ACC112 (cell line): ENCODE measurements around the gene NOXO1.

Source experiments
- H2AFZ ChIP-seq: fragments of 200-600 bp; sonication (generic); one replicate; pipeline ENCODE4 v1.6.0; 2017; ENCODE audit warnings: antibody characterized with exemption, low read length; ENCODE audit not compliant: unreplicated experiment
- H3K27ac ChIP-seq: fragments of 200-600 bp; sonication (generic); 2 replicates; pipeline ENCODE4 v1.5.1; 2014; ENCODE audit warnings: low read depth, mild to moderate bottlenecking, antibody characterized with exemption, low read length, moderate library complexity
- H3K27me3 ChIP-seq: fragments of 200-600 bp; sonication (generic); 2 replicates; pipeline ENCODE4 v1.6.1; 2014; ENCODE audit warnings: mild to moderate bottlenecking, antibody characterized with exemption, low read length, moderate library complexity, mixed read lengths; ENCODE audit not compliant: insufficient read depth
- H3K36me3 ChIP-seq: fragments of 200-600 bp; sonication (generic); 2 replicates; pipeline ENCODE4 v1.6.1; 2016; ENCODE audit warnings: mild to moderate bottlenecking, antibody characterized with exemption, low read length, moderate library complexity, mixed read lengths; ENCODE audit not compliant: insufficient read depth
- H3K4me1 ChIP-seq: fragments of 200-600 bp; sonication (generic); one replicate; pipeline ENCODE4 v1.6.1; 2016; ENCODE audit warnings: low read length, mixed read lengths; ENCODE audit not compliant: insufficient read depth, unreplicated experiment, control insufficient read depth
- H3K4me3 ChIP-seq: fragments of 200-600 bp; sonication (generic); 2 replicates; pipeline ENCODE4 v1.5.1; 2014; ENCODE audit warnings: mild to moderate bottlenecking, low read depth, low read length
- H3K79me2 ChIP-seq: fragments of 200-600 bp; sonication (generic); one replicate; pipeline ENCODE4 v1.6.0; 2016; ENCODE audit warnings: low read length; ENCODE audit not compliant: control insufficient read depth, unreplicated experiment, insufficient read depth

The NOXO1 gene

DNA sequence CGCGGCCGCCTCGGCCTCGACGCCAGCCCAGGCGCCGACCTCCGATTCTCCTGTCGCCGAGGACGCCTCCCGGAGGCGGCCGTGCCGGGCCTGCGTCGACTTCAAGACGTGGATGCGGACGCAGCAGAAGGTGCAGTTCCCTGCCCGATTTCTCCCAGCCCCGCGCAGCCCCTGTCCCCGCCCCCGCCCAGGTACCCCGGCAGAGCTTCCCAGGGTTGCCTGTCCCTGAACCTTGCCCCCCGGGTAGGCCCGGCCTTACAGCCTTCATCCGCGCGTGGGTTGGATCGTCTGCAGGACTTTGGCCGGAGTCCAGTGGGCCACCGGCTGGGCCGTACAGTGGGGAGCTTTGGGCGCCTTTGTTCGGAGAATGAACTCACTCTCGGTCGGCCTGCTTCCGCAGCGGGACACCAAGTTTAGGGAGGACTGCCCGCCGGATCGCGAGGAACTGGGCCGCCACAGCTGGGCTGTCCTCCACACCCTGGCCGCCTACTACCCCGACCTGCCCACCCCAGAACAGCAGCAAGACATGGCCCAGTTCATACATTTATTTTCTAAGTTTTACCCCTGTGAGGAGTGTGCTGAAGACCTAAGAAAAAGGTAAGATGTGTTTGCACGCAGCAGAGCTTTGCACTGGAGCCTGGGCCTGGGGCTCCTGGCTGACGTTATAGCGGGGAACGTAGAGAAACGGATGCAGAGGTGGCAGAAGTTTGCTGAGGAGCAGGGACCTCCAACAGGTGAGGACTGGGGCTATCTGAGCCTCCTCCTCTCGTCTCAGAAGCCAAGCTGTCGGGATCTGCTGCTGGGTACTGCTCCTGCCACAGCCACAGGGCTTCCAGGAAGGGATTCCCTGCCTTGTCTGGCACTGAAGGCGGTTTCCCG is 3.3 kb upstream of the NOXO1 start:
- H3K36me3 ChIP-seq: peaks cover 6% of the 10 kb centered on the region; the same call in 1 of the 2 replicates
- H3K27ac ChIP-seq: peak overlapping the region; percentile 17; the same call in 1 of the 2 replicates
- H2AFZ ChIP-seq: peak overlapping the region; percentile 62
- peaks cover 11% of the 10 kb centered on the region for H3K4me1 ChIP-seq
- H3K79me2 ChIP-seq: peaks cover 15% of the 10 kb centered on the region
- H3K4me3 ChIP-seq: peak overlapping the region; percentile 95
- H3K27me3 ChIP-seq: peaks cover 44% of the 10 kb centered on the region

DNA sequence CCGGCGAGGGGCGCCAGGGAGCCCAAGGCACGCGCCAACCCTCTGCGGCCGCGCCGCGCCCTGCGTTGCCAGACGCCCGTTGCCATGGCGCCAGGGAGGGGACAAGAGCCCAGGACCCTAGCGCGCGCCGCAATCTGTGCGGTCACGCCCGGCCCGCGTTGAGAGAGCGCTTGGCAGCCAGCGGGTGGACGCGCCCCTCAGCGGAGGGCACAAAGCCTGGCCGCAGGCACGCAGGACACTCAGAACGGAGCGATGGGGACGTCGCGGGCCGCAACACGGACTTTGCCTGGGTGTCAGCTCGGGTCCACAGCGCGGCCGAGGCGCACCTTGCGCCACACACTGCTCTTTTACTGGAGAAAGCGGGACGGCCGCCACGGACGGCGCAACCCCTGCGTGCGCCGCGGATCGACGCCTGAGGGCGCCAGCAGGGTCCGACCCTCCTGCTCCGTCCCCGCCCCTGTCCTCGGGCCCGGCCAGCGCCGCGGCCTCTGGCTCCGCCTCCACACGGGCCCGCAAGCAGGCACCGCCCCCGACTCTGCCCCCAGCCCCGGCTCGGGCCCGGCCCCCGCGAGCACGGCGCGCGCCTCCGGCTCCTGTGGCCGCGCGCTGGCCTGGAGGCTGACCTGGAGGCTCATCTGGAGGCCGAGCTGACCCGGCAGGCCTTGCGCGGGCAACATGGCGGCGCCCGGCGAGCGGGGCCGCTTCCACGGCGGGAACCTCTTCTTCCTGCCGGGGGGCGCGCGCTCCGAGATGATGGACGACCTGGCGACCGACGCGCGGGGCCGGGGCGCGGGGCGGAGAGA is 2.5 kb upstream of the NOXO1 start, which contains the start of gene GFER:
Gene GFER, plus strand, starts transcription at position 650 of the 803 bp plus-strand sequence. Its CDS starts 26 bp downstream, at position 676.
- Histone ChIP-seq H3K27me3 (peaks cover 42% of the 10 kb centered on the region), H3K4me3 (peak within 1 kb of the TSS; percentile 95), H3K4me1 (peaks cover 11% of the 10 kb centered on the region), H2AFZ (peak within 1 kb of the TSS; percentile 62), H3K79me2 (peaks cover 15% of the 10 kb centered on the region), H3K36me3 (peaks cover 6% of the 10 kb centered on the region; the same call in 1 of the 2 replicates), H3K27ac (peak within 1 kb of the TSS; percentile 17; the same call in 1 of the 2 replicates)

DNA sequence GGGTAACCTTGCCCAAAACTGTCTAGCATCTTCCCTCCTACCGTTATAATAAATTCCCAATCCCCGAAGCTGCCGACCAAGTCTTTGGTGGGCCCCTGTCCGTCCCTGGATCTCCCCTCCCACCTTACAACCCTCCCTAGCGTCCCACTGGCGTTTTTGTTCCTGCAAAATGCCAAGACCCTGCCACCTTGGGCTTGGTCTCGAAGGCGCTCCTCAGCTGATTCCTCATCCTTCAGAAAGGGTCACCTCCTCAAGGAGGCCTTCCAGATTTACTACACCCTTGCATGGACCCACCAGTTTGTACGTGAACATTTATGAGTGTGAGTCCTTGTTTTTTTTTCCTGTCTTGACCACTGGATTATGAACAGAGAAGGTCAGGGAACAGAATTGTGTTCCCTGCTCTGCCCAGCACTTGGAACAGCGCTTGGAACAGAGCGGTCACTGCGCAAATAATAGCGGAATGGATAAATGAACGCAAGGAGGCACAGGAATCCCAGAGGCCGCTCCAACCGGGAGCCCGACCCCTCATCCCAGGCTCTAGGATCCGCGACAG is 1.8 kb upstream of the NOXO1 start:
- Histone ChIP-seq H3K27ac (no peak overlapping the region), H2AFZ (no peak overlapping the region), H3K36me3 (peaks cover 10% of the 10 kb centered on the region; the same call in 1 of the 2 replicates), H3K4me3 (peak overlapping the region; percentile 72), H3K4me1 (peaks cover 11% of the 10 kb centered on the region), H3K79me2 (peaks cover 15% of the 10 kb centered on the region), H3K27me3 (peaks cover 42% of the 10 kb centered on the region)

DNA sequence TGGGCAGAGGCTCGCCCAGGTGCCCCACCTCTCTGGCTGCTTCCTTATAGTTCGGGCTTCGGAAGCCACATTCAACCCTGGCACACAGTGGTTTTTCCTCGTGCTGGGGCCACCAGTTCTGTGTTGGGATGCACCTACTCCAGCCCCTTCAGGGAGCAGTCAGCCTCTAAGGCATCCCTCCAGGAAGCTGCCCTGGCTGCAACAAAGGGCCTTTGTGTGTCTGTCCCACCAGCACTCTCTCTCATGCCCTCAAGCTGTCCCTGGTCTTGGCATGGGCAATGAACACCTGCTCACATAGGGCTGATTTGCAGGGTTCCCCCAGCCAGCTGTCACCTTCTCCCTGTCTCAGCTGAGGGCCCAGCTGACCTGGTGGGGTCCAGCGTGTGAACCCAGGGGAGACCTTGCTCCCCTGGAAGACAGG is 754 bp upstream of the NOXO1 start:
- H3K36me3 ChIP-seq: peaks cover 10% of the 10 kb centered on the region; the same call in 1 of the 2 replicates
- H3K27me3 ChIP-seq: peaks cover 42% of the 10 kb centered on the region
- no peak overlapping the region for H3K27ac ChIP-seq

DNA sequence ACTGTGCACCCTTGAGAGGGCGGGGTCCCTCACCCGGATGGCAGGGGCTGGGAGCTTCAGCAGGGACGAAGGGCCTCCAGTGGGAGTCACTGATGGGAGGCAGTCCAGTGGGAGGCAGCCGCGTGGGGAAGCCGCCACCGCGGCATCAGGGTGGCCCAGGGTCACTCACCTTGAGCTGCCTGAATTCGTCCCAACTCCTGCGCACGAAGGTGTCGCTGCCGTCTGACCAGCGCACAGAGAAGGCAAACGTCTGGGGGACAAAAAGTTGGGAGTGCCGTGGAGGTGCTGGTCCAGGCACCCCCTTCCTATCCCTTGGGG is 540 bp downstream of the NOXO1 start:
- H3K79me2 ChIP-seq: peaks cover 11% of the 10 kb centered on the region
- H3K4me1 ChIP-seq: peaks cover 11% of the 10 kb centered on the region
- no peak overlapping the region for H2AFZ ChIP-seq
- peaks cover 42% of the 10 kb centered on the region for H3K27me3 ChIP-seq
- H3K27ac ChIP-seq: no peak overlapping the region
- H3K4me3 ChIP-seq: no peak overlapping the region
- H3K36me3 ChIP-seq: peaks cover 4% of the 10 kb centered on the region; the same call in 1 of the 2 replicates

More for the DNA sequence above, 754 bp upstream of the NOXO1 start:
- Histone ChIP-seq H3K4me3 (no peak overlapping the region), H3K79me2 (peaks cover 15% of the 10 kb centered on the region), H3K4me1 (peaks cover 11% of the 10 kb centered on the region), H2AFZ (no peak overlapping the region)

DNA sequence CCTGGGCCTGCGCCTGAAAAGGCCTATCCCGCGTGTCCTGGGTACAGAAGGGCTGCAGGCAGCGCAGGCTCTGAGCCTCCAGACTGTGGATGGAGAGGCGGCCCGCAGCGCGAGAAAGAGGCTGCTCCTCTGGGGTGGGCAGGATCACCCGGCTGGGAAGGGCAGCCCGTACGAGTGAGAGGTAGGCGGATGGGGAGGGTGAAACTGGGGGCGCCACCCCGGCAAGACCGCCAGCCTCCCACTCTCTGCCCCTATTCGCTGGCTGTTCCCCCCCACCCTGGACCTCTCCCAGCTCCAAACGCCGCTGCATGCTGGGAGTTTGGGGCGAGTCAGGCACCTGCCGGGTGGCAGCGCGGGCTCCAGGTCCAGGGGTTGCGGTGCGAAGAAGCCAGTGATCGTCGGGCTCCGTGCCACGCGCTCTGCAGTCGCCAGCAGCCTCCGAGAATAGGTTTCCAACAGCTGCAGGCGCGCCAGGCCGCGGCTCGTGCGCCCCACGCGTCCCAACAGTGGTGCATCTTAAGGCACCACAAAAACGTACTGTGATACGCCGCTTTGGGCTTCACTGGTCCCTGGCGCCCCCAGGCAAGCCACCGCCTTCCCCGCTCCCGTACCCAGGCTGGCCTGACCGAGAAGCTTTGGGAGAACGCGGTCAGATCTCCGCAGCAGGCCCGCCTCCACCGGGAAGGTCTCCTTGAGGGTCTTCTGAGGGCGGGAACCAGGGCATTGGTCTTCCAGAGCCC is 1.1 kb downstream of the NOXO1 start:
- Histone ChIP-seq H2AFZ (no peak overlapping the region), H3K4me1 (peaks cover 6% of the 10 kb centered on the region), H3K27ac (no peak overlapping the region)

DNA sequence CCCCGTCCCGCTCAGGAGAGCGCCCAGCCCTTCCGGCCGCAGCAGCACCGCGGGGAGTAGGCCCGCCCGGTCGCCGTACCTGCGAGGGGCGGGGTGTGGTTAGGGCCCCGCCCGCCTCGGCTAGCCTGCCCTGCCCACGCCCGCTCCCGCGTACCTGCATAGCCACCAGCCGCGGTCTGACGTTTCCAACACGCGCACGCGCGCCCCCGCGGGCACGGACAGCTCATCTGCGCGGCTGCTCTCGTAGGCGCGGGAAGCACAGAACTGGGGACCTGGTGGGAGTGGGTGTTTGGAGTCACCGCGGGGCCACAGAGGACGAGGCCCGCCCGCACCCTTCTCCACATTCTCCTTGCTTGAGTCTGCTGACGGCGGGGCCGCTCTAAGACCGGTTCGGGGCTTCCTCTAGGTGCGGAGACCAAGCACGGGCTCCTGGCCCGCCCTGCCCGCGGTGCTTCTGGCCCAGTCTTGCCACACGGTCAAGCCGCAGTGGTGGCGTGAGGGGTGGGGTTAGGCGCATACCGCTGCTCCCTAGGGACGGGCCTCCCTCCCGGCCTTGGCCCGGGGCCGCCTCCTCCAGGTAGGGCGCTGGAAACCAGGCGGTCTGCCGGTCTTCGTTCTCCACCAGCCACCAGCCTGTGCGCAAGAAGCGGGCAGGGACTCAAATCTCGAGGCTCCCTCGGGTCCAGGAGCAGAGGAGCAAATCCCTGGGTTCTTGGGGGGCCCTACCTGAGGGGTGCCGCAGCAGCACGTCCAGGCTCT is 1.8 kb downstream of the NOXO1 start:
- Histone ChIP-seq H3K27me3 (peaks cover 42% of the 10 kb centered on the region), H3K79me2 (no peaks in the 10 kb centered on the region), H3K36me3 (peaks cover 4% of the 10 kb centered on the region; the same call in 1 of the 2 replicates), H3K4me3 (no peak overlapping the region), H3K27ac (no peak overlapping the region), H3K4me1 (no peaks in the 10 kb centered on the region), H2AFZ (no peak overlapping the region)

More for the DNA sequence above, 1.1 kb downstream of the NOXO1 start:
- Histone ChIP-seq H3K36me3 (peaks cover 4% of the 10 kb centered on the region; the same call in 1 of the 2 replicates), H3K79me2 (peaks cover 6% of the 10 kb centered on the region), H3K4me3 (no peak overlapping the region), H3K27me3 (peaks cover 42% of the 10 kb centered on the region)

DNA sequence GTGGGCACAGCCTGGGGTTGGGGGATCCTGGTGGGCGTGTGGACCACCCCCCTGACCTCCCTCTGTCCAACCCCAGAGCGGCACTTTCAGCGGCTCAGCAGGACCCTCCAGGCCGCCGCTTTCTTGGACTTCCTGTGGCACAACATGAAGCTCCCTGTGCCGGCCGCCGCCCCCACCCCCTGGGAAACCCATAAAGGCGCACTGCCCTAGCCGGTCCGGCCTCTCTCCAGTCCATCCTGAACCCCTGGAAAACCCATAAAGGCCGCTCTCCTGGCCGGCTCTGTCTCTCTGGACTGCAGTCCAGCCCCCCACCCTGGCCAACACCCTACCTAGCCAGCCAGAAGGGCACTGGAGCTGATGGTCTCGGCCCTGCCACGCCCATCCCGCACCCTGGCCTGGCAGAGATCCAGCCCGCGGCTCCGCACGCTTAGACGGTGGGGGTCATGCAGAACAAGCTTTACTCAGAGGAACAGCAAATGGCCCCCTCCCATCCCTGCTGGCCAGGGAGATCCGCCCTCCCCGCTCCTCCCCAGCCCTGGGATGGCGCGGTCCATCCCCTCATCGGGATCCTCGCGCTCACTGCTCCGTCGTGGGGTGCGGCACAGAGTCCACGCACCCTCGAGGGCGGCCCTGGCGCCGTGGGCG is 2.7 kb downstream of the NOXO1 start:
- Histone ChIP-seq H3K79me2 (peaks cover 8% of the 10 kb centered on the region), H3K36me3 (peaks cover 4% of the 10 kb centered on the region; the same call in 1 of the 2 replicates), H3K4me3 (no peak overlapping the region), H3K27ac (no peak overlapping the region), H3K4me1 (no peaks in the 10 kb centered on the region), H2AFZ (no peak overlapping the region), H3K27me3 (peaks cover 42% of the 10 kb centered on the region)

DNA sequence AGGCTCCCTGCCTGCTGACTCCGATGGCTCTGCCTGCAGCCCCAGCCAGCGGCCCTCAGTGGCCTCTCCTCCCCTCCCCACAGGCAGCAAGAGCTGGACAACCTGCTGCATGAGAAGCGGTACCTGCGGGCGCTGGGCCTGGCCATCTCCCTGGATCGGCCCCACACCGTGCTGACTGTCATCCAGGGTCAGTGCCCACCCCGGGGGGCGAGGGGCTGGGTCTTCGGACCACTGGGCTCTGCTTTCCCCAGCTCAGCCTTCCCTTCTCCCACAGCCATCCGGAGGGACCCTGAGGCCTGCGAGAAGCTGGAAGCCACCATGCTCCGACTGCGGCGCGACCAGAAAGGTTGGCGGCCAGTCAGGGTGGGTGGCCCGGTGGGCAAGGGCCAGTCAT is 3.4 kb downstream of the NOXO1 start:
- Histone ChIP-seq H3K27me3 (peaks cover 38% of the 10 kb centered on the region), H3K79me2 (peaks cover 14% of the 10 kb centered on the region), H3K4me1 (peaks cover under 1% of the 10 kb centered on the region), H3K36me3 (peaks cover 4% of the 10 kb centered on the region; the same call in 1 of the 2 replicates), H2AFZ (no peak overlapping the region), H3K4me3 (no peak overlapping the region), H3K27ac (no peak overlapping the region)
